ENCODE results near the gene PRMT2.
A peak's percentile ranks its signal among the peaks of the same experiment; 100 is the strongest.

PRMT2 gene

GRCh38 chr21:46618738-46619379, 16.6 kb upstream of the PRMT2 start:
- TF ChIP-seq CTCF (IDR thresholded peaks at IDR 0.05; ENCODE audit: low read depth, low read length, missing control alignments) = no peak
- DNase-seq = no peak
- H3K27me3 ChIP-seq (replicated peaks) = no peaks in the 10 kb centered on the region
- no peak overlapping the region for H3K4me3 ChIP-seq (ENCODE audit: low read depth, low read length)
- no peaks in the 10 kb centered on the region for H3K36me3 ChIP-seq (replicated peaks)
- in situ Hi-C loops (cut with HindIII; ENCODE audit: low pct_ligation_motif_present, low sequenced_read_pairs) = no loop called here
- H3K27ac ChIP-seq = peak overlapping the region; percentile 39

- Histone ChIP-seq H3K27ac (peak overlapping the region; percentile 32), H3K27me3 (replicated peaks) (no peaks in the 10 kb centered on the region), H3K36me3 (replicated peaks) (no peaks in the 10 kb centered on the region), H3K4me3 (ENCODE audit: low read depth, low read length) (no peak overlapping the region)
- no peak for TF ChIP-seq CTCF (IDR thresholded peaks at IDR 0.05; ENCODE audit: low read depth, low read length, missing control alignments)
- in situ Hi-C loops (cut with HindIII; ENCODE audit: low pct_ligation_motif_present, low sequenced_read_pairs) = no loop called here
- peak; percentile 51 for DNase-seq
Observed at GRCh38 chr21:46619846-46620245, 15.6 kb upstream of the PRMT2 start.

GRCh38 chr21:46620846-46621245, 14.6 kb upstream of the PRMT2 start:
- H3K36me3 ChIP-seq (replicated peaks) = no peaks in the 10 kb centered on the region
- H3K4me3 ChIP-seq (ENCODE audit: low read depth, low read length) = no peak overlapping the region
- no peaks in the 10 kb centered on the region for H3K27me3 ChIP-seq (replicated peaks)
- in situ Hi-C loops (cut with HindIII; ENCODE audit: low pct_ligation_motif_present, low sequenced_read_pairs) = no loop called here
- TF ChIP-seq CTCF (IDR thresholded peaks at IDR 0.05; ENCODE audit: low read depth, low read length, missing control alignments) = no peak
- H3K27ac ChIP-seq = no peak overlapping the region
- DNase-seq = no peak

- in situ Hi-C loops (cut with HindIII; ENCODE audit: low pct_ligation_motif_present, low sequenced_read_pairs) = no loop called here
- H3K4me3 ChIP-seq (ENCODE audit: low read depth, low read length) = no peak overlapping the region
- no peak overlapping the region for H3K27ac ChIP-seq
- DNase-seq = no peak
- no peaks in the 10 kb centered on the region for H3K36me3 ChIP-seq (replicated peaks)
- H3K27me3 ChIP-seq (replicated peaks) = no peaks in the 10 kb centered on the region
- no peak for TF ChIP-seq CTCF (IDR thresholded peaks at IDR 0.05; ENCODE audit: low read depth, low read length, missing control alignments)
Observed at GRCh38 chr21:46621457-46622182, 13.9 kb upstream of the PRMT2 start.

- Histone ChIP-seq H3K36me3 (replicated peaks) (no peaks in the 10 kb centered on the region), H3K4me3 (ENCODE audit: low read depth, low read length) (no peak overlapping the region), H3K27me3 (replicated peaks) (no peaks in the 10 kb centered on the region), H3K27ac (no peak overlapping the region)
- peak; percentile 64 for DNase-seq
- no peak for TF ChIP-seq CTCF (IDR thresholded peaks at IDR 0.05; ENCODE audit: low read depth, low read length, missing control alignments)
- in situ Hi-C loops (cut with HindIII; ENCODE audit: low pct_ligation_motif_present, low sequenced_read_pairs) = no loop called here
Observed at GRCh38 chr21:46622226-46622625, 13.2 kb upstream of the PRMT2 start.
